Right lobe of liver (tissue), 6 donors: ENCODE results near the gene NKAIN2. TPM values are rescaled to one million over a fixed set of nuclear protein-coding genes. Genes with fewer than 3 reads are reported as not detected.

ENCODE experiments used
- ATAC-seq, 4 donors: fragments of 200-7000 bp; cut with Tn5 transposase; one replicate each; pipeline ENCODE4 v1.9.1; 2020; ENCODE audit warnings: mild to moderate bottlenecking in 4 of 4, moderate library complexity in 4 of 4
- DNase-seq, 3 donors: peaks; one replicate each; pipeline ENCODE4 v3.0.0-alpha.2; 2020
- H3K27ac ChIP-seq, 3 donors: fragments of 200-600 bp; one replicate each; pipeline ENCODE4 v1.8.0; 2022
- H3K27me3 ChIP-seq, 2 donors: fragments of 200-600 bp; one replicate each; pipeline ENCODE4 v1.8.0; 2022
- H3K36me3 ChIP-seq, 4 donors: fragments of 200-600 bp; sonication (generic) in 1 of 4; one replicate each; pipeline versions ENCODE4 v1.5.1 to v1.8.0; 2017 to 2022; ENCODE audit warnings: control low read depth in 1 of 4
- H3K4me1 ChIP-seq, 4 donors: fragments of 200-600 bp; sonication (generic) in 1 of 4; one replicate each; pipeline versions ENCODE4 v1.5.1 to v1.8.0; 2017 to 2022; ENCODE audit warnings: control low read depth in 1 of 4
- H3K4me3 ChIP-seq, 3 donors: fragments of 200-600 bp; one replicate each; pipeline ENCODE4 v1.8.0; 2022
- H3K9me3 ChIP-seq, 4 donors: fragments of 200-600 bp; sonication (generic) in 1 of 4; one replicate each; pipeline versions ENCODE4 v1.5.1 to v1.8.0; 2017 to 2022; ENCODE audit warnings: control low read depth in 1 of 4
- POLR2A ChIP-seq: fragments of 450-650 bp; IDR thresholded peaks from one replicate; pipeline ENCODE4 v1.6.1; 2017; ENCODE audit warnings: antibody characterized with exemption, mild to moderate bottlenecking
- WGBS: methylation state at CpG from one replicate; pipeline ENCODE4 v1.1.6; 2018; ENCODE audit warnings: low coverage, low lambda C conversion rate; ENCODE audit not compliant: insufficient coverage; ENCODE audit errors: missing lambda C conversion rate; 5-methylcytosine and 5-hydroxymethylcytosine counted together
- intact Hi-C, 2 donors: fragments of 100-400 bp; cut with DNase I; formaldehyde crosslinking; loops; one replicate each; pipeline versions ENCODE4 v1.11.2 to v1.14.1; 2022
- total RNA-seq, 6 experiments: library from RNA; depleted of rRNA in 2 of 6; stranded (reverse); fragments of >200 nt in 2 of 6; fragmentation: NEBNext Ultra II Directional in 3 of 6; extraction: Animal tissue kit (Norgen Biotek cat#: 25700) in 3 of 6; gene quantifications; one replicate each; pipeline versions ENCODE4 v1.1.0 to v1.2.4, GENCODE V29; 2016 to 2023
- TF ChIP-seq, protein P1 (sequence below), 4 donors: fragments of 200-600 bp in 3 of 4; fragments of 450-650 bp in 1 of 4; IDR thresholded peaks; one replicate each; pipeline versions ENCODE4 v1.5.1 to v1.8.0; 2016 to 2022; ENCODE audit warnings: antibody characterized with exemption in 4 of 4, mild to moderate bottlenecking in 2 of 4
- donor health status: DM: no; HTN: yes; CAD: no.
- donor health status: DM: no; HTN: no; CAD: no.
- donor health status: DM: no; HTN: no; CAD: no.
- donor health status: DM: no; HTN: yes; CAD: no.
- donor health status: DM: no; HTN: yes; CAD: no.

NKAIN2 gene
- total RNA-seq, 6 experiments from 2014 or later = 0.16 to 0.28 TPM; not detected in 4

GRCh38 chr6:124069230-124069950 is 265.7 kb downstream of the NKAIN2 start:
- Histone ChIP-seq H3K27me3 (no peaks in the 10 kb centered on the region), H3K27ac (no peak overlapping the region), H3K4me3 (no peak overlapping the region), H3K36me3 (no peaks in the 10 kb centered on the region), H3K4me1 (no peaks in the 10 kb centered on the region), H3K9me3 (no peaks in the 10 kb centered on the region)
- no peak for TF ChIP-seq POLR2A
- TF ChIP-seq, protein P1, sequence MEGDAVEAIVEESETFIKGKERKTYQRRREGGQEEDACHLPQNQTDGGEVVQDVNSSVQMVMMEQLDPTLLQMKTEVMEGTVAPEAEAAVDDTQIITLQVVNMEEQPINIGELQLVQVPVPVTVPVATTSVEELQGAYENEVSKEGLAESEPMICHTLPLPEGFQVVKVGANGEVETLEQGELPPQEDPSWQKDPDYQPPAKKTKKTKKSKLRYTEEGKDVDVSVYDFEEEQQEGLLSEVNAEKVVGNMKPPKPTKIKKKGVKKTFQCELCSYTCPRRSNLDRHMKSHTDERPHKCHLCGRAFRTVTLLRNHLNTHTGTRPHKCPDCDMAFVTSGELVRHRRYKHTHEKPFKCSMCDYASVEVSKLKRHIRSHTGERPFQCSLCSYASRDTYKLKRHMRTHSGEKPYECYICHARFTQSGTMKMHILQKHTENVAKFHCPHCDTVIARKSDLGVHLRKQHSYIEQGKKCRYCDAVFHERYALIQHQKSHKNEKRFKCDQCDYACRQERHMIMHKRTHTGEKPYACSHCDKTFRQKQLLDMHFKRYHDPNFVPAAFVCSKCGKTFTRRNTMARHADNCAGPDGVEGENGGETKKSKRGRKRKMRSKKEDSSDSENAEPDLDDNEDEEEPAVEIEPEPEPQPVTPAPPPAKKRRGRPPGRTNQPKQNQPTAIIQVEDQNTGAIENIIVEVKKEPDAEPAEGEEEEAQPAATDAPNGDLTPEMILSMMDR (IDR thresholded peaks at IDR 0.05) = no peak
- DNase-seq (no peak), ATAC-seq (no peak)
- 45% methylated on average over 5 of the region's 5 CpGs for WGBS
- intact Hi-C loops = no loop called here

GRCh38 chr6:124073021-124073420 is 269.4 kb downstream of the NKAIN2 start:
- Histone ChIP-seq H3K27ac (no peak overlapping the region), H3K4me3 (no peak overlapping the region), H3K27me3 (no peaks in the 10 kb centered on the region), H3K4me1 (no peaks in the 10 kb centered on the region), H3K9me3 (no peaks in the 10 kb centered on the region), H3K36me3 (no peaks in the 10 kb centered on the region)
- TF ChIP-seq POLR2A = no peak
- TF ChIP-seq, protein P1 (IDR thresholded peaks at IDR 0.05) = no peak
- ATAC-seq (no peak), DNase-seq (no peak)
- intact Hi-C loops = no loop called here
- WGBS = 47% methylated on average over 6 of the region's 6 CpGs

GRCh38 chr6:124073820-124074587 is 270.3 kb downstream of the NKAIN2 start:
- no peaks in the 10 kb centered on the region for H3K4me1 ChIP-seq
- no peak for TF ChIP-seq POLR2A
- TF ChIP-seq, protein P1 (IDR thresholded peaks at IDR 0.05) = no peak
- no peaks in the 10 kb centered on the region for H3K9me3 ChIP-seq
- no peak overlapping the region for H3K27ac ChIP-seq
- 58% methylated on average over 6 of the region's 6 CpGs for WGBS
- ATAC-seq (no peak), DNase-seq (no peak)
- no peak overlapping the region for H3K4me3 ChIP-seq
- H3K36me3 ChIP-seq = no peaks in the 10 kb centered on the region
- intact Hi-C loops = no loop called here
- H3K27me3 ChIP-seq = no peaks in the 10 kb centered on the region

GRCh38 chr6:124074606-124075005 is 270.9 kb downstream of the NKAIN2 start:
- H3K36me3 ChIP-seq = no peaks in the 10 kb centered on the region
- ATAC-seq (no peak), DNase-seq (no peak)
- no peaks in the 10 kb centered on the region for H3K9me3 ChIP-seq
- H3K27me3 ChIP-seq = no peaks in the 10 kb centered on the region
- no peaks in the 10 kb centered on the region for H3K4me1 ChIP-seq
- H3K27ac ChIP-seq = no peak overlapping the region
- TF ChIP-seq, protein P1 (IDR thresholded peaks at IDR 0.05) = no peak
- TF ChIP-seq POLR2A = no peak
- H3K4me3 ChIP-seq = no peak overlapping the region
- intact Hi-C loops = no loop called here
- 75% methylated on average over 5 of the region's 5 CpGs for WGBS
